ENCODE results near the gene EPHA6.

Gene EPHA6

DNA sequence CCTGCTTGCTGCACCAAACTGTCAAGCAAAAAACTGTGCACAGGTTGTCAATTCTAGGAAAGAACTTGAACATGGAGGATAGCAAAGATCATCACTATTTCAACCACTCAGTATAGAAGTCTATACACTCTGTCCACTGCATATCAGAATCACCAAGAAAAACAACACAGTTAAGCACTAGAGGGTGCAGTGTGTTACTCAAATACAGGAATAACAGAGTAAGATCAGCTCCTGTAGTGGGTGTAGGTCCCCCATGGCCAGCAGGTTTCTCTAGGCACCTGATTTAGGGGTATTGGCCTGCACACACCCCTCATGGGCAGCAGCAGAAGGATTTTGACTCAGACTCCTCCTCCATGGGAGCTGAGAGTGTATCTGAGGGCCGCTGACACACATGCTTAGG, 464.1 kb downstream of the EPHA6 start:
- DNase-seq (ENCODE audit: low read depth): no peak
- TF ChIP-seq, protein P1, sequence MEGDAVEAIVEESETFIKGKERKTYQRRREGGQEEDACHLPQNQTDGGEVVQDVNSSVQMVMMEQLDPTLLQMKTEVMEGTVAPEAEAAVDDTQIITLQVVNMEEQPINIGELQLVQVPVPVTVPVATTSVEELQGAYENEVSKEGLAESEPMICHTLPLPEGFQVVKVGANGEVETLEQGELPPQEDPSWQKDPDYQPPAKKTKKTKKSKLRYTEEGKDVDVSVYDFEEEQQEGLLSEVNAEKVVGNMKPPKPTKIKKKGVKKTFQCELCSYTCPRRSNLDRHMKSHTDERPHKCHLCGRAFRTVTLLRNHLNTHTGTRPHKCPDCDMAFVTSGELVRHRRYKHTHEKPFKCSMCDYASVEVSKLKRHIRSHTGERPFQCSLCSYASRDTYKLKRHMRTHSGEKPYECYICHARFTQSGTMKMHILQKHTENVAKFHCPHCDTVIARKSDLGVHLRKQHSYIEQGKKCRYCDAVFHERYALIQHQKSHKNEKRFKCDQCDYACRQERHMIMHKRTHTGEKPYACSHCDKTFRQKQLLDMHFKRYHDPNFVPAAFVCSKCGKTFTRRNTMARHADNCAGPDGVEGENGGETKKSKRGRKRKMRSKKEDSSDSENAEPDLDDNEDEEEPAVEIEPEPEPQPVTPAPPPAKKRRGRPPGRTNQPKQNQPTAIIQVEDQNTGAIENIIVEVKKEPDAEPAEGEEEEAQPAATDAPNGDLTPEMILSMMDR (IDR thresholded peaks at IDR 0.05; ENCODE audit: control insufficient read depth, extremely low read depth, insufficient read depth): peak; percentile 55
- no peak overlapping the region for H3K4me3 ChIP-seq (ENCODE audit: low read depth, low read length)

DNA sequence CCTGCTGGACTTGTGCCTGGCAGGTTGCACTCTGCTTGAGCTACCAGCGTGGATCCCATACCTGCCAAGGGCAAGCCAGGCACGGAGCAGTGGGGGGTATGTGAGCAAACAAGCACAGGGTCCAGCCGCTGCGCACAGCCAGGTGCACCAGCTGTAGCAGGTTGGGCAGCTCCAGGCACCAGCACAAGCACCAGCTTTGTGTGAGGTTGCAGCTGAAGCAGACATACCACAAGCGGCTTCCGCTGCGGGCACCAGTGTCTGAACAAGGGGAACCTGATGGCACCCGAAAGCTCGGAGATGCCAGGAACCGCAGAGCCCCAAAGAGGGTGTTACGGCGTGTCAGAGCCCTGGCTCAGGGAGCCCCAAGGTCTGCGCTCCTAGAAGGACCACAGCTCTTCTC, 477.5 kb downstream of the EPHA6 start:
- no peak overlapping the region for H3K4me3 ChIP-seq (ENCODE audit: low read depth, low read length)
- TF ChIP-seq, protein P1 (IDR thresholded peaks at IDR 0.05; ENCODE audit: control insufficient read depth, extremely low read depth, insufficient read depth): no peak
- DNase-seq (ENCODE audit: low read depth): no peak

DNA sequence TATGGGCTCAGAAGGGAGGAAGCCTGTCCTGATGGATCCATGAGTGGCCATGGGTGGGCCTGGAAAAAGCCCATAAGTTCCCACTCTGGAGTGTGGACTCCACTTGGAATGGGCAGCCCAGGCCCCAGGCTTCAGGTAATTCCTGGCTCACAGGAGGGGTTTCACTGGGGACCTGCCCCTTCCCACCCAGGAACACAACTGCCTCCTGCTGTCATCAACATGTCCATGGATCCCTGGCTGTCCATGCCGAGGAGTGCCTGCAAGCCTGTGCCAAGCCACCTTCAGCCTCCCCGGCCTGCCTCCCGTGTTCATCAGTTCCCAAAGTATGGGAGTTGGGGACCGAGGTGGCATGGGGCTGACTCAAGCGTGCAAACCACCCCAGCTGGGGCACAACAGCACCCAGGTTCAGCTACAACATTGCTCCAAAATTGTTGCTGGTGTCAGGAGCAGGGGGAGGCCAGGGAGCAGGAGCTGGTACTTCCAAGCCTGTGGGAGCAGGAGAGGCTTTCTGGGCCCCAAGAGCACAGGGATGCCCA, 479.3 kb downstream of the EPHA6 start:
- TF ChIP-seq, protein P1 (IDR thresholded peaks at IDR 0.05; ENCODE audit: control insufficient read depth, extremely low read depth, insufficient read depth): no peak
- H3K4me3 ChIP-seq (ENCODE audit: low read depth, low read length): no peak overlapping the region
- DNase-seq (ENCODE audit: low read depth): no peak

DNA sequence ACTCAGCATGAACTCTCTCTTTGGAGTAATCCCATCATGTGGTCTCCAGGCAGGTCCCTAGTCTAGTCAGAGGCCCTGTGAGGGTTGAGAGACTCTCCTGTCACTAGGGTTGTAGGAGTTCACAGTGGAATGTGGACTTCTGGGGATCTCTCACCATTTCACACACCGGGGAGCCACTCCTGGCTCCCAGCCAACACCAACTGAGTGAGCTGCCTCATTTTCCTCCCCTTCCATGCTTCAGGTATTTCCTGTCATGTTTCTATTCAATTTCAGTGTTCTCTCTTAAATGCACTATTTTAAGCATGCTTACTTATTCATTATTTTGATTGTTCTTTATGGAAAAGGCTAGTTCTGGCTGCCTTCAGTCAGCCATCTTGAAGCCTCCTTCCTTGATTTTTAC, 482.6 kb downstream of the EPHA6 start:
- TF ChIP-seq, protein P1 (IDR thresholded peaks at IDR 0.05; ENCODE audit: control insufficient read depth, extremely low read depth, insufficient read depth): no peak
- no peak for DNase-seq (ENCODE audit: low read depth)
- no peak overlapping the region for H3K4me3 ChIP-seq (ENCODE audit: low read depth, low read length)

DNA sequence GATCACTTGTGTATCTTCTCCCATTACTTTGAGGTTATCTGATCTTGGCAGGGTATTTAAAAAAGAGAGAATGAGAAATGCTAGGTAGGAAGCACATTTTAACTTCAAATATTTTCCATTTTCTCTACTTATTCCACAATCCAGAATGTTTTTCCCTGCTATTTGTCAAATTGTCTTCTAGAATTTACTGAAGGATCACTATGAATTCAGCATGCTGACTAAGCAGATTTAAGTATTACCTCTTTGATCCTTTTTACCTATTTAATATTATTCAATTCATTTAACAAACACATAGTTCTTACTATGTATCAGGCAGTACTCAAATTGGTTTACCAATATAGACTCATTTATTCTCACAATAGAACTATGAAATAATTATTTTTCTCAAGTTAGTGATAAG, 486.7 kb downstream of the EPHA6 start:
- no peak overlapping the region for H3K4me3 ChIP-seq (ENCODE audit: low read depth, low read length)
- DNase-seq (ENCODE audit: low read depth): no peak
- TF ChIP-seq, protein P1 (IDR thresholded peaks at IDR 0.05; ENCODE audit: control insufficient read depth, extremely low read depth, insufficient read depth): no peak

DNA sequence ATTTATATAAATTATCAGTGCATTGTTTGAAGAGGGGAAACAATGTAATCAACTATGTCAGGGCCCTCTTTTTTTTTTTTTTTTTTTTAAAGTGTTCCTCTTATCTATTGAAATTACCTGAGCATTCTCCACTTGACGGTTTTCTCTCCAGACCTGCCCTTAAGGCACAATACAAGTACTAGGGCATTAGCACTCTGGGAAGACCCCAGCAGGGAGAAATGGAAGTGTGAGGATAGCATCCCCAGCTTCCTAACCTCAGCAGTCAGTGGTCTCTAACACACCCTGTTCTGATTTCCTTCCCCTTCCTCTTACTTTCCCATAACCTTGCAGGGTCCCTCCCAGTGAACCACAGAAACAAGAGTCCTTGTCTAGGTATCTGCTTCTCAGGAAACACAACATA, 491.8 kb downstream of the EPHA6 start:
- H3K4me3 ChIP-seq (ENCODE audit: low read depth, low read length): no peak overlapping the region
- TF ChIP-seq, protein P1 (IDR thresholded peaks at IDR 0.05; ENCODE audit: control insufficient read depth, extremely low read depth, insufficient read depth): no peak
- no peak for DNase-seq (ENCODE audit: low read depth)

DNA sequence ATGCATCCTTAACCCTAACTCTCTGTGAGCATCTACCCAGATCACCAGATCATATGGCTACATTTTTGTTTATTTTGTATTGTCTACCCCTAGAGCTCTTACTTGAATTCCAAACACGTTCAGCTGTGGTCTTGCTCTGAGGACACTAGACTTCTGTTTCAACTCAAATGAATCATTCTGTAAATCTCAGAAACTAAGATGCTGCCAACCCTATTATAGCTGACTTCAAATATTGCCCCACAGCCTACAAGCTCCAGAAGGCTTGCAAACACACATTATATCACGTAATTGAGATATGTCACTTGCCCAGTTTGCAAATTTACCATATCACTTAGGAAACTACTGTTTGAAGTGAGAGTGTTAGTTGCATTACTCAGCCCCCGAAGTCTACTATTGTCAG, 524.0 kb downstream of the EPHA6 start:
- H3K4me3 ChIP-seq (ENCODE audit: low read depth, low read length): no peak overlapping the region
- TF ChIP-seq, protein P1 (IDR thresholded peaks at IDR 0.05; ENCODE audit: control insufficient read depth, extremely low read depth, insufficient read depth): no peak
- DNase-seq (ENCODE audit: low read depth): no peak

All from LNCaP clone FGC (cell line).